Measurements from ENCODE around the gene HCN2.
"Not testable (repeated sequence)": the region's sequence is repeated elsewhere in the genome, so short reads cannot be mapped to it uniquely, and the experiment has no call there.

Gene HCN2

DNA sequence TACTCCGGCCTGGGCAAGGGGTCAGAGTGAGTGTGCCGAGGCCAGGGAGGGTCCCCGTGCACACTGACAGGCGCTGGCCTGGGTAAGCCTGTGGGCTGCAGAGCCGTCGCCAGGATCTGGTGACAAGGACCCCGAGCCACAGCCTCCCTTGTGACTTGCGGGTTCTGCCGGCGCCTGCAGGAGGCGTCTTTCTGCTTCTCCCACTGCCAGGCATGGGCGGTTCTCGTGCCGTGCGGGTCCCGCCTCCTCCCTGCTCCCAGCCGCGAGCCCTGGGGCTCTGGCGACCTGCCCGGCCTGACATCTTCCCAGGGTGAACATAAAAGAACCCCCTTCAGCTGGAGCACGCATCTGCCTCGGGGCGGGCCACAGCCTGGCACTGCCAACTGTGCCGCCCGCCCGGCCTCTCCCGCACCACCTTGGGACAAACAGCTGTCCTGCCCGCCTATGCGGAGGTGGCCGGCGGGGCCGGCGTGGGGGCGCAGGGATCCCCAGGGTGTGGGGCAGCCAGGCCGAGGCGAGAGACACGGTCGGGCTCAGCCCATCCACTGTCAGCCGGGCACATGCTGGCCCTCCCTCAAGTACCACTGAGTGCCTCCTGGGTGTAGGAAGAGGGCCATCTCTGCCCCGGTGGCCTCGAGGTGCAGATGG is 1.5 kb upstream of the HCN2 start:
- DNase-seq: peak; percentile 85 to 90

- DNase-seq: no peak
These were observed 664 bp upstream of the HCN2 start for GRCh38 chr19:588741-589692.

DNA sequence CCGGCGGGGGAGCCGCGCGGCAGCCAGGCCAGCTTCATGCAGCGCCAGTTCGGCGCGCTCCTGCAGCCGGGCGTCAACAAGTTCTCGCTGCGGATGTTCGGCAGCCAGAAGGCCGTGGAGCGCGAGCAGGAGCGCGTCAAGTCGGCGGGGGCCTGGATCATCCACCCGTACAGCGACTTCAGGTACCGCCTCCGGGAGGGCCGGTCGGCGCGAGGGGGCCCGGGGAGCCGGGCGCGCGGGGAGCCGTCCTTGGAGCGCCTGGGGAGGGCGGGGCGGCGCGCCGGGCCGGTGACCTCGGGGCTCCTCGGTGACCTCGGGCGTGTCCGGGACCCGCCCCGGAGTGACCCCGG is 690 bp downstream of the HCN2 start:
- peak in 1 of 2 experiments; percentile 16 for DNase-seq

- no peak for DNase-seq
These were observed 1.0 kb downstream of the HCN2 start for GRCh38 chr19:590750-591098.

- DNase-seq: no peak
These were observed 1.6 kb downstream of the HCN2 start for GRCh38 chr19:591099-591958.

DNA sequence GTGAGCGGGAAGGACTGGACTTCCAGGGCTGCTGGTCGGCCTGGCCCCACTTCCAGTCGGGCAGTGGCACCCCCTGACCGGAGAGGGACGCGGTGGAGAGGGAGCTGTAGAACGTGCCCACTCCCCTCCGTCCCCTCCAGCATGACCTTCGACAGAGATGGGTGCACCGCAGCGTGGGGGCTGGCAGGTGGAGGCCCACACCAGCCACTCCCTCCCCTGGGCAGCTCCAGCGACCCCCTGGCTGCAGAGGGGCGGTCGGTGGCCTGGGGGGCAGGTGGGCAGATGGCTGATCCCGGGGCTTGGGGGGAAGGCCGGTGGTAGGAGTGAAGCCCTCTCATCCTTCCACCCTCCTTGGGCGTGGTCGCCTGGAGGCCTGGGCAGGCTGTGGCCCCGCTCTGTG is 2.4 kb downstream of the HCN2 start:
- no peak for DNase-seq

DNA sequence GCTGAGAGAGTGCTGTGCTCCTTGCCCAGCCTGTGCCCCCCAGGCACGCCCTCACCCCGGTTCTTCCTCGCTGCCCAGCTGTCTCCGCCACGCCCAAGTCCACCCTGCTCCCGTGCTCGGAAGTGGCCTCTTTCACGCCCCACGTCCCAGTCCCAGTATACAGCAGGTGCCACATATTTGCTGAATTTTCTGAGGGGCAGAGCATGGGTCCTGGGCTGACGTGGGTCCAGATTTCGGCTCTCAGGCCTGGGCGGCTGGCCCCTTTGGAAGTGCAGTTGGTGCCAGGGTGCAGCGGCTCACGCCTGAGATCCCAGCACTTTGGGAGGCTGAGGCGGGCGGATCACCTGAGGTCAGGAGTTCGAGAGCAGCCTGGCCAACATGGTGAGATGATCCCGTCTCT is 3.4 kb downstream of the HCN2 start:
- no peak for DNase-seq

DNA sequence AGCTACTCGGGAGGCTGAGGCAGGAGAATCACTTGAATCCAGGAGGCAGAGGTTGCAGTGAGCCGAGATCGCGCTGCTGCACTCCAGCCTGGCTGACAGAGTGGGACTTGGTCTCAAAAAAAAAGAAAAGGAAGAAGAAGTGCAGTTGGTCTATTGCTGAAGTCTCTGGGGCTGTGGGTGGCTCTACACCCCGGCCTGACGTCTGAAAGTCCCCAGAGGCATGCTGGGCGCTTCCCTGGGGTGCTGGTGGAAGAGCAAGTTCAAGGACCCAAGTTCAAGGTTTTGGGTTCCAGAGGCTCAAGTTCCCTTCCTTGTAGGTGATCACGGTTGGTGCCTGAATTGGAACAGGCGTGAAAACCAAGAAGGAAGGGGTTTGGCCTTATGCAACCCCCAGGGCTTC is 3.8 kb downstream of the HCN2 start:
- no peak for DNase-seq

GRCh38 chr19:594265-594870 is 4.7 kb downstream of the HCN2 start:
- DNase-seq: no peak

DNA sequence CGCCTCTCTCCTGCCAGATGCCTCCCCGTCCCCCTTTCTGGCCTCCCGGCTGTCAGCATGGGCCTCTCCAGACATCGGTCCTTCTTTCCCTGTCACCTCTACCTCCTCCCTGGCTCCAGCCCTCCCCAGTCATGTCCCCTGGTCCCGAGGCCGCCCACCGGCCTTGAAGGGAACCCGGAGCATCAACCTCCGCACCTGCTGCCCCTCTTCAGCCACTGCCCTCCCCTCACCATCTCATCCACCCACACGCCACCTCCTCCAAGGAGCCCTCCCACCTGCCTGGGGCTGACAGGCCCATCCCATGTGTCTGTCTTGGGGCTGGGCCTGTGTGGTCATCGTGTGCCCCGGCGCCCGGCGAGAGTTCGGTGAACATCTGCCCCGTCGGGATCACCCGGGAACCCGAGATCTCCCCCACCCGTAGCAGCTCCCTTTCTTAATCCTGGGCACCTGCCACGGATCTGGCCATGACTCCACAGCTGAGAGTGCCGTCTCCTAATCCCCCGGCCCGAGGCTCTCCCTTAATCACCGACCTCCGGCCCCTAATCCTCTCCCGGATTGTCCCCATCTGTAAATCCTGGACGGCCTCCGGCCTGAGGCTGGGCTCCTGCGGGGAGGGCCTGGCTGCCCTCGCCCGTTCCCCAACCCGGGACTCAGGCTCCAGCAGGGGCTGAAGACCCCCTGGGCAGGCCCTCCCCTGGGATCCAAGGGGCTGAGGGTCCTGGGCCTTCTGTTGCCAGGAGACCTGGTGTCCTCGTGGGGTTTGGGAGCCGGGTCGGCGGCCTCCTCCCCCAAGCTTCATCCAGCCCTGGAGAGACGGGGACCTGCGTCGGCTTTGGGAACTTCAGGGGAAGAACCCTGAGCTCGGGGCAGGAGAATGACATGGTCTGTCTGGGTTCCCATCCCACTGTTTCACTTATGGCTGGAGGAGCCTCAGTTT is 5.9 kb downstream of the HCN2 start:
- no peak for DNase-seq

GRCh38 chr19:596263-596655 is 6.6 kb downstream of the HCN2 start:
- DNase-seq: no peak

GRCh38 chr19:597406-598315 is 8.0 kb downstream of the HCN2 start:
- no peak for DNase-seq

DNA sequence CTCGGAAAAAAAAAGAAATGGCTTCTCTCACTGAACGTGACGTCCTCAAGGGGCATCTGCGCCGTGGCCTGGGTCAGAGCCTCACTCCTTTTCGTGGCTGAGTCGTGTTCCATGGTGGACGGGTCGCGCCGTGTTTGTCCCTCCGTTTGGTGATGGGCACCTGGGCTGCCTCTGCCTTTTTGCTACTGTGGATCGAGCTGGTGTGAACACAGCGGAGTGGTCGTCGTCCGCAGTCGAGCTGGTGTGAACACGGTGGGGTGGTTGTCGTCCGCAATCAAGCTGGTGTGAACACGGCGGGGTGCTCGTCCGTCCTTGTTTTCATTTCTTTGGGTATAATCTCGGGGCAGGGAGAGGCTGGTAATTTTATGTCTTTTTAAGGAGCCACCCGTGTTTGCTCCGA is 11.6 kb downstream of the HCN2 start:
- no peak for DNase-seq

DNA sequence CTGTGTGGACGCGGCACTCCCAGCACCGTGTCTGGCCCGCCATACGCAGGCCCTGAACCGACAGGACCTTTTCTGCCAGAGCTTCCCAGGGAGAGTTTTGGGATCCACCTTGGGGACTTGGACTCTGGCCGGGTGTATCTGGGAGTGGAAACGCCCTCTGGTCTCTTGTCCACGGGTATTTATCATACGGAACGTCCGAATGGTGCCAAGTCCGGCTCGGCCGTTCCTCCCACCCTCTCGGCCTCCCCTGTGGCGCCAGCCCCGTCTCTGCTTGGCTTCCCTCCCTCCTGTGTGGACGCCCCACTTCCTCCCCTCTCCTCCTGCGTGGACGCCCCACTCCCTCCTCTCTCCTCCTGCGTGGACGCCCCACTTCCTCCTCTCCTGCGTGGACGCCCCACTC is 12.1 kb downstream of the HCN2 start:
- DNase-seq: no peak

DNA sequence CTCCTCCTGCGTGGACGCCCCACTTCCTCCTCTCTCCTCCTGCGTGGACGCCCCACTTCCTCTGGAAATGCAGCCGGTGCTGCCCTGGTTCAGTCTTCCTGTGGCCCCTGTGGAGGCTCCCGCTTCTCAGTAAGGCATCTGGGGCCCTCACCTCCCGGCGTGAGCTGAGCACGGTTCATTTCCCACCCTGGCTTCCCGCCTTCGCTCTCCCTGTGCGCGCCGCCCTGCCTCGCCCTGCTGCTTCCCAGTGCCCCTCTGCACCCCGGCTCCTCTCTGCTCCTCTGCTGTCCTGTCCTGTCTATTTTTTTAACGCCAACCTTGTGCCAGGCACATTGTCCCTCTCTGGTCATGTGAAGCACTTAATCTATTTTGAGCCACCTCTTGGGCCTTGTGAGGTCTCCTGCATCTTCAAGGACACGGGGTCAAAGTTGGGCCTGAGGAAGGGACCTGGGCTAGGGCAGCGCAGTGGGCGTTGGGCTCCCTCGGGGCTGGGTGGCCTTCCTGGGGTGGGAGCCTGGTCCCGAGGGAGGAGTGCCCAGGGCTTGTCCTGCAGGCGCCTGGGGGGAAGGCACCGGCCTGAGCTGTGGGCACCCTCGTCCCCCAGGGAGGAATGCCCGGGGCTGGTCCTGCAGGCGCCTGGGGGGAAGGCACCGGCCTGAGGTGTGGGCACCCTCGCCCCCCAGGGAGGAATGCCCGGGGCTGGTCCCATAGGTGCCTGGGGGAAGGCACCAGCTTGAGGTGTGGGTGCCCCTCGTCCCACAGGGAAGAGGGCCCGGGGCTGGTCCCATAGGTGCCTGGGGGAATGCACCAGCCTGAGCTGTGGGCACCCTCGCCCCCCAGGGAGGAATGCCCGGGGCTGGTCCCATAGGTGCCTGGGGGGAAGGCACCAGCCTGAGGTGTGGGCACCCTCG is 13.0 kb downstream of the HCN2 start:
- DNase-seq: no peak

- not testable (repeated sequence) for DNase-seq
These were observed 13.6 kb downstream of the HCN2 start for GRCh38 chr19:603302-603639.

DNA sequence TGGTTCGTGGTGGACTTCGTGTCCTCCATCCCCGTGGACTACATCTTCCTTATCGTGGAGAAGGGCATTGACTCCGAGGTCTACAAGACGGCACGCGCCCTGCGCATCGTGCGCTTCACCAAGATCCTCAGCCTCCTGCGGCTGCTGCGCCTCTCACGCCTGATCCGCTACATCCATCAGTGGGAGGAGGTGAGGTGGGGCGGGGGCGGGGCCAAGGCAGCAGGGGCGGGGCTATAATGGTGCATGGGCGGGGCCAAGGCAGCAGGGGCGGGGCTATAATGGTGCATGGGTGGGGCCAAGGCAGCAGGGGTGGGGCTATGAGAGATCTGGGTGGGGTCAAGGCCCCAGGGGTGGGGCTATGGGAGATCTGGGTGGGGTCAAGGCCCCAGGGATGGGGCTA is 14.1 kb downstream of the HCN2 start:
- not testable (repeated sequence) for DNase-seq

DNA sequence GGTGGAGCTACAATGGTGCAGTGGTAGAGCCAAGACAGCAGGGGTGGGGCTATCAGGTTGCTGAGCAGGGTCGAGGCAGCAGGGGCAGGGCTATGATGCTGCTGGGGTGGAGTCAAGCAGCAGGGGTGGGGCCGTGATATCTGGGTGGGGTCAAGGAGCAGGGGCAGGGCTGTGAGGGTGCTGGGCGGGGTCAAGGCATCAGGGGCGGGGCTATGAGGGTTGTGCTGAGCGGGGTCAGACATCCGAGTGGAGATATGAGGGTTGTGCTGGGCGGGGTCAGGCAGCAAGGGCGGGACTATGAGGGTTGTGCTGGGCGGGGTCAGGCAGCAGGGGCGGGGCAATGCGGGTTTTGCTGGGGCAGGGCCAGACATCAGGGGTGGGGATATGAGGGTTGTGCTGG is 14.7 kb downstream of the HCN2 start:
- DNase-seq: no peak

GRCh38 chr19:605061-605971 is 15.6 kb downstream of the HCN2 start:
- DNase-seq: peak in 1 of 2 experiments; percentile 12
